Dermis blood vessel endothelial cell (primary cell): ENCODE measurements around the gene MOCS3. TPM values are rescaled to one million over a fixed set of nuclear protein-coding genes. Genes with fewer than 3 reads are reported as not detected.

Experiments used
- DNase-seq: peaks from one replicate; pipeline ENCODE4 v3.0.0; 2010
- total RNA-seq: library from RNA; depleted of rRNA; stranded (reverse); fragments of >200 nt; gene quantifications from 2 replicates; pipeline ENCODE4 v1.2.3, GENCODE V29; 2014

MOCS3 gene
- total RNA-seq = 8.5 and 9.2 TPM in 2 replicates

DNA sequence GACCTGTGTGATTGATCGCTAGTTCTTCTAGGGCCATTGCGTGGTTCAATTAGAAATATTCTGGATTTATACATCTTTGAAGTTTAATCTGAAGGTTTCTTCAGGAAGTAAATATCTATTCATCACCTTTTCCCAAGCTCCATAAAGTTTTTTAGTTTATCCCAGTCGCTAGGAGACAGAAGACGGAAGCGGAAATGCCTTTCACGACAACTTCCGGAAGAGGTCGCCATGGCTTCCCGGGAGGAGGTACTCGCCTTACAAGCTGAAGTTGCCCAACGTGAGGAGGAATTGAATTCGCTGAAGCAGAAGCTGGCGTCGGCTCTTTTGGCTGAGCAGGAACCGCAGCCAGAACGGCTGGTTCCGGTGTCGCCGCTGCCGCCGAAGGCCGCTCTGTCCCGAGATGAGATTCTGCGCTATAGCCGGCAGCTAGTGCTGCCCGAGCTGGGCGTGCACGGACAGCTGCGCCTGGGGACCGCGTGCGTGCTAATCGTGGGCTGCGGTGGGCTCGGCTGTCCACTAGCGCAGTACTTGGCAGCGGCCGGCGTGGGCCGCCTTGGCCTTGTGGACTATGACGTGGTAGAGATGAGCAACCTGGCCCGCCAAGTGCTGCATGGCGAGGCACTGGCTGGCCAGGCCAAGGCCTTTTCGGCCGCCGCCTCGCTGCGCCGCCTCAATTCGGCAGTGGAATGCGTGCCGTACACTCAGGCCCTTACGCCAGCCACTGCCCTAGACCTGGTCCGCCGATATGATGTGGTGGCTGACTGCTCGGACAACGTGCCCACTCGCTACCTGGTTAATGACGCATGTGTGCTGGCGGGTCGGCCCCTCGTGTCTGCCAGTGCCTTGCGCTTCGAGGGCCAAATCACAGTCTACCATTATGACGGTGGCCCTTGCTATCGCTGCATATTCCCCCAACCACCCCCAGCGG is at the start of gene MOCS3:
Gene MOCS3 (plus strand): TSS at position 204 of the 928 bp plus-strand sequence. CDS start 25 bp downstream, at position 229.
- peak; percentile 95 for DNase-seq

DNA sequence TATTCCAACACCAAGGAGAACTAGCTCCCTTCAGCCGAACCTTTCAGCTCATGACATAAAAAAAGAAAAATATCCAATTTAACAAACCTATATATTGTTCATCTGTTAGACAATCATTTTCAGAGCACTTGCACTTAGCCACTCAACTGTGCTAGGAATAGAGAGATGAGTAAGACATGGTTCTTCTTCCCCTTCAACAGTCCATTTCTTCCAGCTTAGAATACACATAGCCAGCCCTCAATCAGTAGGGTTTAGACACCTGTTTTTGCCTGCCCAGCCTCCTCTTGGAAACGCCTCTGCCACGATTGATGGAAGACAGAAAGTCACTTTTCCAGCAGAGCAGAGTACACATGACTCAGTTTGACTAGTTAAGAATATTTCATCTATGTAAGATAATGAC is 49.2 kb upstream of the MOCS3 start:
- no peak for DNase-seq

GRCh38 chr20:50911030-50911429 is 47.6 kb upstream of the MOCS3 start:
- DNase-seq = no peak

DNA sequence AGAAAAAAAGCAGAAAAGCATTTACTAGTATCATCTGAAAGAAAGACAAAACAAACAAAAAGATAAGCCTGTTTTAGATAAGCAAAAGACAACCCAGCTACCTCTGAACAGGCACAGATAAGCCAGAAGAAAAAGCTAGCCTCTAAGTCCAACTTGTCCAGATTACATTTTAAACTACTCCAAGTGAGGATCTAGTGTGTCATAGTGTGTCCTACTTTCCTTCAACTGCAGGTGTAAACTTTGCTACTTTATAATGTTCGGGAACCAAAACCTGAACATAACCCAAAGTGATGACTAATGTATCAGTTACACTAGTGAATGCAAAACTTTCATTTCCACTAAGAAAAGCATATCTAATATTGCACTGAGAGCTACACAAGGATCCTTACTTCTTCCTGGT is 46.9 kb upstream of the MOCS3 start:
- no peak for DNase-seq

GRCh38 chr20:50913690-50914375 is 44.8 kb upstream of the MOCS3 start:
- peak; percentile 80 for DNase-seq

- peak; percentile 65 for DNase-seq
Measured at GRCh38 chr20:50915424-50915823, 43.2 kb upstream of the MOCS3 start.

GRCh38 chr20:50916257-50916656 is 42.4 kb upstream of the MOCS3 start:
- peak; percentile 53 for DNase-seq

DNA sequence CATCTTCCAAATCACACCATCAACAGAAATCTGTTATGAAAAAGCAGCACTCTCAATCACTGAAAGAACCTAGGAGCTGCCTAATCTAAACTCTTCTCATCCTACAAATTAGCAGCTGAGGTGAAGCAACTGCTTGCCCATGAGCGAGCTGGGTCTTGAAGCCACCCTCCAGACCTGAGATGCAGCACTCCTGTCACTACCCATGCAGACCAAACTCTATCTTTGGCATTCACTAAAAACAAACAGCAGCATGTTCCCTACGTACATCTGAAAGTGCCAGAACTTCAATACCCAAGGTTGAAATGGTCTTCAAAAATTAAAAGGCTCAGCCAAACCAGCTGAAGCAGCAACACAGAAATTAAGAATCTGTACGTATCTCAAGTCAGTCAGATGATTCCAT is 41.7 kb upstream of the MOCS3 start:
- no peak for DNase-seq

DNA sequence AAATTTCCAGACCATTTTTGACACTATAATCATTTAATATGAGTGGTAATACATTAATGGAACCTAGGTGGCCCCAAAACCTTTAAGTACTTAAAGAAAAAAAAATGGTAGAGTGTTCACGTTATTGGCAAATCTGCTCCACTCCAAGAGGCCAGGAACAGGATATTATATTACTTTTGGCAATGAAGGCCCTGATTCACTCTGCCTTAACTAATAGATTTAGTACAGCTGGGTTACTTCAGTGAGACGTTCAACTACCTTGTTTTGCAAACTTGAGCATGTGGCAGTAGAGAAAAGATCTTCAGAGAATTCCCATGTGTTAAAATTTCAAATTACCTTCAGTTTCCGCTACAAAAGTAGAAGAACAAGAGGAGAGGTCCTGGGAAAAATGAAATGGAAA is 40.2 kb upstream of the MOCS3 start:
- DNase-seq = no peak

DNA sequence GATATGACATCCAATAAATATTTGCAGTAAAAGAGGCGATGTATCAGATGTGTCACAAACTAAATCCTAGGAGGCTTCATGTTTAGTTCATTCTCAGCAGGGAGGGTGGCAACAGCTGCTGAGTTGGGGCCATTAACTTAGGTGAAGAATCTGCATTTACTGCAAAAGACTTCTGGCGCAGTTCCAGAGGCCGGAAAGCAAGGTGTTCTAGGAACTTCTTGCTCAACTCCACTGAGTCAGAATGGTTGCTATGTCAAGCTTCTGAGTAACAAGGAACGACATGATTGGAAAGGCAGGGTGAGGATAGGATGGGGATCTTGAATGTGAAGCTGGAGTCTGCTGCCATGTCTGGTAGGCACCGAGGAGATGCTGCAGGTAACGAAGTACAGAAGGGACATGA is 39.1 kb upstream of the MOCS3 start:
- peak; percentile 53 for DNase-seq

GRCh38 chr20:50920997-50921396 is 37.6 kb upstream of the MOCS3 start:
- DNase-seq = peak; percentile 43

DNA sequence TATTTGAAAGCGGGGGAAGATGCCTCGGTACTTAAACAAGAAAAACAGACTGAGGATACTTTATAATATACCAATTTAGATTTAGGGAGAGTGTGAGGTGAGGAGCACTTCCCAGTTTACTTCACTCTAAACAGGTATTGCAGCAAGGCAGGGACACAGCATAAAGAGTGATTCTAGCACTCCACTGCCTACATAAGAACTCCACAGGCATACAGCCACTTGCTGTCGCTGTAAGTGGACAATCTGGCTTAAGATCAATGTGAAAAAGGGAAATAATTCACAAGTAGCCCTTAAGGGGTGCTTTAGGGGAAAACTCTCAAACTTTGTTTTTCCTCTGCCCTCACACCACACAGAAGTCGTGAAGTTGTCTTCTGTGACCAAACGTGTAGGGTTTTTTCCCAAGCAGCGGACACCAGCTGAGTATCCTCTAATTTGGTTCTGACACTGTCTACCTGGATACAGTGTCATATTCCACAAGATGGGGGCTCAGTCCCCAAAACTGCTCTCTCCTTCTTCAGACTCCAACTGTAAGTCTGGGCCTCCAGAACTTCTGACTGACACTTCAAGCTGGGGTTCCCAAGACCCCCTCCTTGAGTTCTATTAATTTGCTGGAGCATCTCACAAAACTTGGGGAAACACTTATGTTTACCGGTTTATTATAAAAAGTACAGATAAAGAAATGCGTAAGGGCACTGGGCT is 36.7 kb upstream of the MOCS3 start:
- DNase-seq = no peak

DNA sequence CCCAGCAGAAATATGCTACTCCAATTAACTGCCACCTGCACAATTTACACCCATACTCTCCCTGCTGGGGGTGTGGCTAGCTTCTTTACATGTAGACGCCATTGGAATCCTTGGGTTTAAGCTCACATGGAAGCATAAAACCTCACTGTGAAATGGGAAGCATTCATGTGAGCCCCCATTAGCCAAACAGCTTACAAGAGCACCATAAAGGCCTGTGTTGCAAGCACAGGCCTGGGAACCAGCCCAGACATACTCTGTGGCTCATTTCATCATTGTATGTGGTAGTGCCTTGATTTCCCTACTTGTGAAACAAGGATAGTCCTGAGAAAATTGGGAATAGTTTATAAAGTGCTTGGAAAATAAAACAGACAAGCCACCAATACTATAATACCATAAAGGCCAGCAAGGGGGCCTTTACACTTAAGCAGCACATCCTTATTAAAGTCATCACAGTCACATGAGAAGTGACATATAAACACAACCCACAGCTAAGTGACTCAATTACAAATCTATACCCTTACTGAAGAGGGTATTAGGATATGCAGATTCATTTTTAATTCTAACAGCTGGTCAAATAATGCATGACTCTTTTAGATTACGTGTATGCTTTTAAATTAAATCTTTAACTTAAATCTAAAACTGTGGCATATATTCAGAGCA is 34.2 kb upstream of the MOCS3 start:
- no peak for DNase-seq

DNA sequence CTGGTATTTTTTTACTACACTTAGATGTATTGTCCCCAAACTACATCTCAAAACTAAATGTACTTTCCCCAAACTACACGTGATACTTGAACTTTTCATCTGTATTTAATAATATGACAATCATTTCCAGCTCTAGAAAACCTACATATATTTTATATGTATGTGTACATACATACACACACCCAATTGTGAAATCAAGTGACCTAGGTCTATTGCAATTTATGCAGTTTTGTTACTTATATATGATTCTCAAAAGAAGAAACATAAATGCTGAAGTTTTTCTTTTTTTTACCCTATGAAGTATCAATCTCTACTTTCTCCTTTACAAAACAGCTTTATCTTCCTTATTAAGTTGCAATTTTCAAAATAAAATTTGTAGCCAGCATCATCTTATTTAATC is 32.1 kb upstream of the MOCS3 start:
- DNase-seq = no peak

DNA sequence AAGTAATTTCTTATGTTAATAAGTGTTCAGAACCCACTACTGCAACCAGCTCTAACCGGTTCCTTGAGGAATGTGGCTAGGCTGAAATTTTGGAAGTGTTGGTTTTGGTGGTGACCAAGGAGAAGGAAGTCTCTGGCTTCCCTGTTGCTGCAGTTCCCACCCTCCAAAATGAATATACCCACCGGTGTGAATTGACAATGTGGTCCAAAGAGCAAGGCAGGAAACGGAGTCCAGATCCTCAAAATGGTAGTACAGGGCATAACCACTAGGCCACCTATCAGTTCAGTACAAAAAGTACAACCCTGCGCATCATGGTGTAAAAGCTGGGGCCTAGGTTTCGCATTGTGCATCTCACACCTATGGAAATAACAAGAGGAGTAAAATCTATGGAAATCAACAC is 30.1 kb upstream of the MOCS3 start:
- DNase-seq = no peak

- DNase-seq = peak; percentile 98
Measured at GRCh38 chr20:50929299-50930138, 29.1 kb upstream of the MOCS3 start.

- peak; percentile 30 for DNase-seq
Measured at GRCh38 chr20:50930139-50930975, 28.3 kb upstream of the MOCS3 start.

DNA sequence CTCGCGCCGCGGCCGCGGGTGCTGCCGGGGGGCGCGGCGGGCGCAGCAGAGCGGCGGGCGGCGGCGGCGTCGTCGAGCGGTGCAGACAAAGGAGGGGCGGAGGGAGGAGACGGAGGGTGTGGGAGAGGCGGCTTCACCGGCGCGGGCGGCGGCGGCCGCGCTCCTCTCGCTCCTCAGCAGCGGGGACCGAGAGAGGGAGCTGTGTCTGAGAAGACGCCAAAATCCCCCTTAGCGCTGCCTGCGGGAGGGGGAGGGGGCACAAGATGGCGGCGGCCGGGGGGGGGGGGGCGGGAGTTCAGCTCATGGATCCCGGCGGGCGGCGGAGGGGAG is 27.7 kb upstream of the MOCS3 start:
- DNase-seq = no peak

GRCh38 chr20:50931306-50932015 is 27.2 kb upstream of the MOCS3 start, which contains the start of gene ADNP:
Gene ADNP, minus strand, starts transcription at chr20:50931437. Its CDS starts 27,441 bp downstream, at chr20:50903996.
- DNase-seq = peak; percentile 97

DNA sequence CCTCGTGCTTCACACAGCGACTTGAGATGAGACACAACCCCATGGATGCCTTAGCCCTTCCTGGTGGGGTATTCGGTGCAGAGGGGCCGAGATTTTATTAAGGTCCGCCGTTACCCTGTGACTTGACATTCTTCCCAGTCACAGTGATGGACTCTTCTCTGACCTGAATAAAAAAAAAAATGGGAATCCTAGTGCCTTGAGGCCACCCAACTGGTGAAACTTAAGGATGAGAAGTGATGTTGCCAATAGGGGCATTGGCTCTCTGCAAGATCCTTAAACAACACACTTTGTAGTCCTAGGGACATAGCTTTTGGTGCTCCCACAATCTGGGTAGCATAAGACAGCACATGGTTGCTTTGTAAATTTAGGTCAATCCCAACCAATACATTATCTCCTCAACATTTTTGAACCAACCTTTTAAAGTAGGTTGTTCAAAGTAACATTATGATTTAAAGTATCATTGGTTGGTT is 26.6 kb upstream of the MOCS3 start:
- DNase-seq = no peak
